GM19025 (cell line): ENCODE data around the gene KLK15.
"Not testable (repeated sequence)": the region's sequence is repeated elsewhere in the genome, so short reads cannot be mapped to it uniquely, and the experiment has no call there.

Source experiments
- ATAC-seq: cut with Tn5 transposase; IDR thresholded peaks from one replicate; pipeline ENCODE4 v1.9.1; 2021; ENCODE audit warnings: mild to moderate bottlenecking, low read depth, moderate library complexity; ENCODE audit not compliant: unreplicated experiment

KLK15 gene

DNA sequence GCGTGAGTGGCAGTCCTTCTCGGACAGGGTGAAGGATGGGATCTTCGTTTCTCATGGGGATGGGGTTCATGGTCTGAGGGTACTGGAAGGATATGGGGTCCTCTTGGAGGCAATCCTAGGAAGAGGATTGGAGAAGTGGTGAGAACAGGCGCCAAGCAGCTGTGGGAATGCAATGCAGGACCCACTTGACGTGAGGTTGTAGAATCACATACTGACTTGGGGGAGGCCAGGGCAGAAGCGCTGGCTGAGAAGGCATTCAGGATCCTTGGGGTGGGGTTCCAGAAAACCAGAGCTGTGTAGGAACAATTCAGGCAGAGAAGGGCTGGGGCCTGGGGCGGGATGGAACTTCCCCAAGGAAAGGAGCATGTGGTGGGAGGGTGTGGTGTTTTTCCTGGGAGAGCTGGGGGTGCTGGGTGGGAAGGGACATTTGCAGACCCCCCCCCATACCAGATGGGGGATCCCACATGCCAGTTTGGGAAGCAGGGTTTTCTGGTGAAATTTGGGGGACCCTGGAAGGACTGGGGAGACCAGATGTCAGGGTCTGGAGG is 10.6 kb downstream of the KLK15 start:
- ATAC-seq = no peak

GRCh38 chr19:50821622-50822021 is 11.8 kb downstream of the KLK15 start:
- no peak for ATAC-seq

DNA sequence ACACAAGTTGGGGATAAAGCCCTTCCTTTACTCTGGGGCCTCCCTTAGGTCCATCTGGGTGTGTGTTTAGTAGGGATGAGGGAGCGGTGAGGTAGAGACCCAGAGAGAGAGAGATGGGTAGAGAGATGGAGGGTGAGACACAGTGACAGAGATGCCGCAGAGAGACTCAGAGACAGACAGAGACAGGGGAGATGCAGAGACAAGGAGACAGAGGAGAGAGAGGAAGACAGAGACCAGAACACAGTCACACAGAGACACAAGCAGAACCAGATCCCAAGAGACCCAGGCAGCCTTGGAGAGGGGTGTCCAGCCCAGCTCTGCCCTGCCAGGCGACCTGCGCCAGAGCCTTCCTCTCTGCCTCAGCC is 12.1 kb downstream of the KLK15 start:
- no peak for ATAC-seq

DNA sequence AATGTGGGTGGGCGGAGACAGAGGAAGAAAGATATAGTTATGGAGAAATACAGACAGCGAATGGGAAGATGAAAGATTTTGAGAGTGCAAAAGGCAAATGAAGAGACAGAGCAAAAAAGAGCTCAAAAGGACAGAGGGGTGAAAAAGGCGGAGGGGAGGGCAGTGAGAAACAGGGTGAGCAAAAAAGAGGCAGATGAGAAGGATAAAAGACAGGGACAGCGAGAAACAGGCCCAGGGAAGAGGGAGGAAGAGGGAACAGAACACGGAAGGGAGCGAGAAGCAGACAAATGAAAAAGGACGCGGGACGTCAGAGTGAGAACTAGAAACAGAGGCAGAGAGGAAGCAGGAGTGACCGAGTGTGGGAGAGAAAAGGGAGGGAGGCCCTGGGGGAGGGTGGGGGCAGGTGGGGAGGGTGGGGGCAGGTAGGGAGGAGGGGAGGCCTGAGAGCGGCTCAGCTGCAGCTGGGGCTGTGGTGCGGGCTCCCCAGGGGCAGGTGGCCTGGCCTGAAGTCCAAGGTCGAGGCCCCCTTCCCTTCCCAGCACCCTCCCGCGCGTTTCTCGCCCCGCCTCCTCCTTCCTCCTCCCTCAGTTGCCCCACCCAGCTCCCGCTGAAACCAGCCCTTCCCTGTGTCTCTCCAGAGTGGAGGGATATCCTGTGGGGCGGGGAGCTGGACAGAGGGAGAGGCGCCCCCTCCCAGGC is 12.7 kb downstream of the KLK15 start:
- ATAC-seq = no peak

GRCh38 chr19:50820086-50820485 is 13.3 kb downstream of the KLK15 start:
- no peak for ATAC-seq

- ATAC-seq = no peak
Observed at GRCh38 chr19:50819636-50820035, 13.7 kb downstream of the KLK15 start.

GRCh38 chr19:50818859-50819472 is 14.4 kb downstream of the KLK15 start:
- ATAC-seq = no peak

GRCh38 chr19:50817941-50818858 is 15.2 kb downstream of the KLK15 start:
- peak; percentile 50 for ATAC-seq

DNA sequence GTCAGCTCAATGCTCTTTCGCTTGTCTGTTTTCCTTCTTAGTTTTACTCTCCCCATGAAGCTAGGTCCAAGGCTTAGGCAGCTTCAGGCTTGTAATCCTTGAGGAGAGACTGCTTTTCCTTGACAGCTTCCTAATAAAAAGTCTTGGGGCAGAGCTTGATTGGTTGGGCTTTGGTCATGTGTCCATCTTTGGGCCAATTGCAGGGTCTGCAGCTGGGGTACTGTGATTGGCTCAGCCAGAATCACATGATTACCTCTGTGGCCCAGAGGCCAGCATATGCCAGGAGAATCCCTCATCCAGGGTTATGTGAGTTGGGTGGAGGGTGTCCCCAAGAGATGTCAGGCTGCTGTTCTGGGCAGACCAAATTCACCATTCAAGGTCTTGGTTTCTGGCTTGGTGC is 17.9 kb downstream of the KLK15 start:
- ATAC-seq = no peak

DNA sequence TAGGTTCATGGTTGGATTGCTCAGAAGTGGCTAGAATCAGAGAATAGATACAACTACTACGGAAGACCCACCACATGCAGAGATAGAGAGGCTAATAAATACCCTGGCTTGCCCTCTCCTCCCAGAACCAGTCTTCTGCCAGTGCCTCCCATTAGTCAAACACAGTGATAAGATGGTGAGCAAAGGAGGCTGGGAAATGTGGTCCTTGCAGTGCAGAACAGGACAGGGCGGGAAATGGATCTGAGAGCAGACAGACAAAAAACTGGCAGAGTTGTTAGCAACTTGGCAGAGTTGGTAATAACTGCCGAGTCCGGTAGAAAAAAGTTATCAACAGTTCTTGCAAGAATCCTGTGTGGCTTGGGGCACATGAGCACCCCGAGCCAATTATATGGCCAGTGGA is 18.5 kb downstream of the KLK15 start:
- no peak for ATAC-seq

GRCh38 chr19:50812474-50812873 is 20.9 kb downstream of the KLK15 start:
- no peak for ATAC-seq

DNA sequence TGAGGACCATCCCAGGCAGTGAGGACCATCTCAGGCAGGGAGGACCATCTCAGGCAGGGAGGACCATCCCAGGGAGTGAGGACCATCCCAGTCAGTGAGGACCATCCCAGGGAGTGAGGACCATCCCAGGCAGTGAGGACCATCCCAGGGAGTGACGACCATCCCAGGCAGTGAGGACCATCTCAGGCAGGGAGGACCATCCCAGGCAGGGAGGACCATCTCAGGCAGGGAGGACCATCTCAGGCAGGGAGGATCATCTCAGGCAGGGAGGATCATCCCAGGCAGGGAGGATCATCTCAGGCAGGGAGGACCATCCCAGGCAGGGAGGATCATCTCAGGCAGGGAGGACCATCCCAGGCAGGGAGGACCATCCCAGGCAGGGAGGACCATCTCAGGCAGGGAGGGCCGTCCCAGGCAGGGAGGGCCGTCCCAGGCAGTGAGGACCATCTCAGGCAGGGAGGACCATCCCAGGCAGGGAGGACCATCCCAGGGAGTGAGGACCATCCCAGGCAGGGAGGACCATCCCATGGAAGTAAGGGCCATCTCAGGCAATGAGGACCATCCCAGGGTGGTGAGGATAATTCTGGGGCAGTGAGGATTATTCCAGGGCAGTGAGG is 21.6 kb downstream of the KLK15 start:
- not testable (repeated sequence) for ATAC-seq

DNA sequence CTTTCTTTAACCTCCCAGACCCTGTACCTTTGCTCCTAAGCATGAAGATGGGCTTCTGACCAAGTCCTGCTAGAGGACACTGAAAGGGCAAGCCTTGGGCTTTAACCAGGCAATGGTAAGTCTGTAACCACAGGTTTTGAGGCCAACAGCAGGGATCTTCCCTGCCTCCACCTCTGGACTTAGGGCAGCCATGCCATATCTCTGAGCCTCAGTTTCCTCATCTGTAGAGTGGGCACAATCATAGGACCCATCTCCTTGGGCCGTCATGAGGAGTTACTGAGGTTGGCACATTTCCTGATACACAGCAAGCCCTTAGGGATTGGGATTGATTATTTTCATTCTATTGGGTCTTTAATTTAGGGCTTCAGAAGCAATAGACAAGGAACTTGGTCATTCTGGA is 24.5 kb downstream of the KLK15 start:
- ATAC-seq = no peak

DNA sequence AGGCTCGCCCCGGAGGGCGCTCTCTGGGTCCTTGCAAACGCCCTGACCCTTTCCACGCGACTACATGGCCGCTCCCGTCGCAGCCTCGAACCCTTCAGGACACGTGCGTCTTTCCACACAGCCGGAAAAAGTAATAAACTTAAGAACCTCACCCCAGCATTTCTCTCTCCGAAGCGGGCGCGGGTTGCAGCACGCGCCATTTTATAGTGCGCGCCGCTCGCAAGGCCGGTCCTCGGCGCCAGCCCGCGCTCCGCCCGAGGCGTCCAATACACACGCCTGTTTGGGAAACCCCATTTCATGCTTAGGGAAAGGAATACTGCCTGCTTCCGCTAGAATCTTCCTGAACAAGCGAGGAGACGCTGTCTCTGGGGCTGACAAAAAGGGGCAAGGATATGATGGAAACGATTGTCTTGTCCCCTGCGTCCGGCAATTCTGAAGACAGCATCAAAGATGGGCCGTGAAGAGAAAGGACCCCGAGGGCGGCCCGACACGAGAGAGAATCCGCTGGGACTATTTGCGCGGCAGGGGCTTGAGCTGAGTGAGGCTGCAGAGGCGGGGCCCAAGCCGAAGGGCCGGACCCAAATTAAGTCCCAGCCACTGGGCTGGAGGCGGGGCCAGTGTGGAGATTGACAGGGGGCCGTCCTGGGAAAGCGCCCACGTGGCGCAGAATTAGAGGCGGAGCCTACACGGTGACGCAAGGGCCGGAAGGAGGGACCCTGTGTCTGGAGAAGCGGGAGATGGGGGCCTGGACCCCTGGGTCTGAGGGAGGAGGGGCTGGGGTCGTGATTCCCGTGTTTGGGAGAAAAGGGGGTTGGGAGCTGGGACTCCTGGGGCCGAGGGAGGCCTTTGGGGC is 28.7 kb downstream of the KLK15 start:
- ATAC-seq = peak; percentile 94

GRCh38 chr19:50803633-50804419 is 29.5 kb downstream of the KLK15 start:
- ATAC-seq = no peak

DNA sequence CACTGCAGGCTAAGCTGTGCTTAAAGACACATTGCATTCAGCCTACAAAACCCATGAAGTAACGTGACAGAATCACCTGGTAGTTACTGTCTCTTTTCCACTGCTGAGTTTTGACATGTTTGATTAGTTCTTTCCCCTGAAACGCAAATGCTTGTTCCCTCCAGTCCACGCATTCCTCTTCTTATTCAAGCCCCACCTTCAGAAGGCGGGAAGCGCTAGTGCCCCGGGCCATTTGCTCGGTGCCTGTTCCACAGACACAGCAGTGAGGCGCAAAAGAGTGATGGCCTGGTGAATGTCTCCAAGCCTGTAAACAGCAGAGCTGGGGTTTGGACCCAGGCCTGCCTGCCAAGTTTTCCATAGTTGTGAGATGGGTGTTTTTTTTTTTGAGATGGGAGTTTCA is 32.3 kb downstream of the KLK15 start:
- ATAC-seq = no peak

DNA sequence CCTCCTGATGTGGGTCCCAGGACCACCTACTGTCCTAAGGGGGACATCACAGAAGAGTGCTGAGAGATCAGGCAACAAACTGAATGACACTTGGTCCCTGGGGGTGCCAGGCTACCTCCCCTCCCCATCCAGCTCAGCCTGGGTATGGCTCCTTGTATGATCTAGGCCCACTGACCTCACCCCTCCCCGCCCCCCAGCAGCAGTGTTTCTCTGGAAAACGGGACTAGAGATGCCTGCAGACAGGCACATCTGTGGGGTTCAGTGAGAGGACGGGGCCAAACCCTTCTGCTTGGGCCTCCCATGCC is 33.9 kb downstream of the KLK15 start:
- no peak for ATAC-seq

GRCh38 chr19:50798659-50799546 is 34.5 kb downstream of the KLK15 start:
- ATAC-seq = no peak
